HL-60/S4 treated with phorbol 12-myristate 13-acetate at 8.2 ng/mL for 4 days and 3 days (cell line): ENCODE results near the gene FKBP10.
"Not testable (repeated sequence)": the region's sequence is repeated elsewhere in the genome, so short reads cannot be mapped to it uniquely, and the experiment has no call there.

Experiments
- in situ Hi-C: fragments of 300-500 bp; cut with MboI; formaldehyde crosslinking; loops from 2 replicates; pipeline ENCODE4 v1.15.0; 2022; ENCODE audit warnings: low sequenced_read_pairs

Gene FKBP10

DNA sequence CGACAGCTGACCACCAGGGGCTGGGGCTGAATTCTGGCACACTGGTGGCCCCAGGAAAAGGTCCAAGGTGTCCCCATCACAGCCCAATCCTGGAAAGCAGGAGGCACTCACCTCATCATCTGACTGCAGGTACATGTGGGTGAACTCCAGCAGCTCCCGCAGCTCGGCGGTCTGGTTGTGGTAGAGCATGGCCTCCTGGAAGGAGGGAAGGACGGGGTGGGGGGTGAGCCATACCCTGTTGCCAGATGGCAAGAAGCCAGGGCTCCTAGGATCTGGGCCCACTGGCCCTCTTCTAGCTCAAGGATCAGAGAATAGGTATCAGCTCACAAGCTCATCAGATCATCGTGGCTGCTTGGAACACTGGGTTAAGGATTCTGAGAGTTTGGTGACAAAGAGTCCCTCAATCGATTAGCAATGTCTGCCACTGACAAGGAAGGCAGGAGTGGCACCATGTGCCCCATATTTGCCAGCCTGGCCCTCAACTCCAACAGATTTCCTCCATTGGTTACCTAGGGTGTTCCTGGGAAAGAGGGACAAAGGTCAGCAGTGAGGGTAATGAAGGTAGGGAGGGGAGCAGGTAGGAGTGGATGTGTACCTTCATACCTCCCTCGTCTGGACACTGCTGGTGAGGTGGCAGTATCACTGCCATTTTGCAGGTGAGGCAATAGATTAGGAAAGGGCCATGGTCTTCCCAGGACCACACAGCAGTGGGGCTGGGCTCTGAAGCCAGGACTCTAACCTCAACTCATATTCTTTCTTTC lies 5.9 kb upstream of the FKBP10 start:
- in situ Hi-C loops = no loop called here

DNA sequence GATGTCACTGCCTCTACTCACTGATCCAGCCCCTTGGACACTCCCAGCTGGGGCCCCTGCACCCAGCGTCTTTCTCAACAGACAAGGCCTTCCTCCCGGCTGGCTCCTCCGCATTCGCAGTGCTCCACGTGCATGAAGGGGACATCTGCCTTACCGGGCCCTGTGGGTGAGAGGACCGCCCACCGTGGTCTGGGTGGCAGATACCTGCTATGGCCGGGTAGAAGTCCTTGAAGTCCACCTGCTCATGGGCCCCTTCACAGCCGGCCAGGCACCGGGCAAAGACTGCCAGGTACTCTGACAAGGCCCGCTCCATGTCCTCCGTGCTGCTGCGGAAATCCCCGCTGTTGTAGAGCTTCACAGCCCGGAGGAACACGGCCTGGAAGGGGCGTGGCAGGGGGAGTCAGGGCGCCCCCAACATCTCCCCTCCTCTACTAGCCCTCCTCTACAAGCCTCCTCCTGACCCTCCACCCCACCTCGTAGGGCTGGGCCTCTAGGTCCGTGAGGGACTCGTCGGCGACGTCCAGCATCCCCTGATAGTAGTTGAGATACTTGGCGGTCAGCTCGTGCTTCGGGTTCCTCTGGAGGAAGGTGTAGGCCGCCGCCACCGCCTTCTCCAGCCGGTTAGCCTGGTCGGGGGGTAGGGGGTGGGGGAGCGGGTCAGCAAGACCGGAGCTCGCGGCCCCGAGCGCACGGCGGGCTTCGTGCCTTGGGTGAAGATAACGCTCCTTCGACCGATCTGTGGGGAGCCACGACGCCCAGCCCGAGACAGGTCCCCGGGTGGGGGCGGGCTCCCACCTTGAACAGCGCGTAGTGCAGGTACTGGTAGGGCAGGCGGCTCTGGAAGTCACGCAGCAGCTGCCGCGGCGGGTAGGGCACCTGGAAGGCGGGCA lies 1.9 kb upstream of the FKBP10 start:
- in situ Hi-C loops = no loop called here

DNA sequence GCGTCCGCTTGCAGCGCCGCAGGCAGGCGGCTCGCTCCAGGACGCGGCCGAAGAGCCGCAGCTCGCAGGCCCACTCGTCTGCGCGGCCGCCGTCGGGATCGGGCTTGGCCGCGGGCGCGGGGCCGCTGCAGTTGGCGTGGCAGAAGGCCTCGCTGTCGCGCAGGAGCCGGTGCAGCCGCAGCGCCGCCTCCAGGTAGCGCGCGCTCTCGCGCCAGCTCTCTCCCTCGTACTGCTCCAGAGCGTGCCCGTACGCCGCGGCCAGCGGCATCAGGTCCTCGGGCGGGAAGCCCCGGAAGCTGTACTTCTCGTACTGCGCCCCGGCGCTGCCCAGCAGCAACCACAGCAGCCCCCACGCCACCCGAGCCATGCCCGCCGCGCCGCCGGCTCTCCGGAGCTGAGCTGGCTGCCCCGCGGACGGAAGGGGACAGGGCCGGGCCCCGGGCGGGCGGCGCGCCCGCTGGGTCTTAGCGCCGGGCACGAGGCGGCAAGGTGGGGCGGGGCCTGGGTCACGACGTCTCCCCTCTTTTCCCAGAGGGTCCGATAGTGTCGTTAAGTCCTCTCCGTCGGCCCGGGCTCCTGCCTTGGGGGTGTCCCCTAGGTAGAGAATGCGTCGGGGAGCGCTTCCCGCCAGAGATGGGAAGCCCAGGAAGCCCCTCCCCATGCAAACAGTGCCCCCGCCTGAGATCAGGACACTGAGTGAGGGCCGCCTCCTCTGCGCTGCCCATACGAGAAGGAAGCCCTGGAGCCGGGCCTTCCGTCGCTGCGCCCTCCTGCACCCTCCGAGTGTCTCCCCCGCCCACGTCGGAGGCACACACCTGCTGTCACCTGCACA lies 1.0 kb upstream of the FKBP10 start, which contains the start of gene P3H4:
P3H4 (minus strand) TSS at position 401 of the 832 bp plus-strand sequence; CDS start at position 367, 34 bp downstream.
- in situ Hi-C loops = no loop called here

DNA sequence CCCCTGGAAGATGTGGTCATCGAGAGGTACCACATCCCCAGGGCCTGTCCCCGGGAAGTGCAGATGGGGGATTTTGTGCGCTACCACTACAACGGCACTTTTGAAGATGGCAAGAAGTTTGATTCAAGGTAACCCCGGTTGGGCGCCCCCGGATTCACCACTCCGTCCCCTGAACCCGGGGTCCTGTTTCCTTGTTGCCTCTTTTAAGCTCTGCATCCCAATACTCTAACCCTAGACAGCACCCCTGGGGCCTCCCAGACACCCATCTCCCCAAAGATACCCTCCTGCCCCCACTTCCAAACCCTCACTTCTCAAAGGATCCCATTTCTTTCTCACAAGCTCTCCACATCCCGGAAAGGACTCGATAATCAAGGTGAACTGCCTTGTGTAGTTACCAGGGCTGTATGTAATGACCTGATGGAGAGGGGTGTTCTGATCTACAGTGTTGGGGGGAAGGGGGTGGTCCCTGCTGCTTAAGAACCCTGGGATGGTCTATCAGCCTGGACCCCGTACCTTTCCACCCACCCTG lies 412 bp downstream of the FKBP10 start:
- in situ Hi-C loops = no loop called here

DNA sequence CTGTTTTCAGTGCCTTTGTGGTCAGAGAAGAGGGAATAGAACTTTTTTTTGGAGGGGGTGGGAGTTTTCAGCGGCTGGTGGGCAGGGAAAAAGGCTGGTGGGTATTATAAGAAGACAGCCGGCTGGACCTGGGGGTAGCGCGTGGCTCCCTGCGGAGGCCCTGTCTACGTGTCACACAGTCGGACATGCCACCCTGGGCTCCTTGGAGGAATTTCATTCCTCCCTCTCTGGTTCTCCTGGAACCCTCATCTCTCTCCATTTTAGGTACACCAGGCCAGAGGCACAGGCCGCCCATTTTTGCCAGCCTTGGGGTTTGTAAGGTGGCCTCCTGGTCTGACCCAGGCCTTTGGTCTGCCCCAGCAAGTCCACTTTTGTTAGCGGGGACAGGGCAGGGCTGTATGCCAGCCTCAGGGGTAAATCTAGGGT lies 908 bp downstream of the FKBP10 start:
- in situ Hi-C loops = no loop called here

GRCh38 chr17:41814195-41814594 lies 1.4 kb downstream of the FKBP10 start:
- in situ Hi-C loops = no loop called here

- in situ Hi-C loops = no loop called here
Observed at GRCh38 chr17:41816637-41817320, 4.0 kb downstream of the FKBP10 start.

DNA sequence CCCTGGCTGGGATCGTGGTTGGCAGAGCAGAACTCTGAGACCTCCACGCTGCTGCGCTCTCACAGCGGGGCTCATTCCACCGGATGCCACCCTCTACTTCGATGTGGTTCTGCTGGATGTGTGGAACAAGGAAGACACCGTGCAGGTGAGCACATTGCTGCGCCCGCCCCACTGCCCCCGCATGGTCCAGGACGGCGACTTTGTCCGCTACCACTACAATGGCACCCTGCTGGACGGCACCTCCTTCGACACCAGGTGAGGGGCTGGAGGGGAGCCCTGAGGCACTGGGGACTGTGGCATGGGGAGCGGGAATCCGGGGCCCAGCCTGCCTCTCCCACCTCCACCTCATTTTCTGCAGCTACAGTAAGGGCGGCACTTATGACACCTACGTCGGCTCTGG lies 5.2 kb downstream of the FKBP10 start:
- in situ Hi-C loops = no loop called here

GRCh38 chr17:41821776-41822175 lies 9.0 kb downstream of the FKBP10 start:
- in situ Hi-C loops = no loop called here

DNA sequence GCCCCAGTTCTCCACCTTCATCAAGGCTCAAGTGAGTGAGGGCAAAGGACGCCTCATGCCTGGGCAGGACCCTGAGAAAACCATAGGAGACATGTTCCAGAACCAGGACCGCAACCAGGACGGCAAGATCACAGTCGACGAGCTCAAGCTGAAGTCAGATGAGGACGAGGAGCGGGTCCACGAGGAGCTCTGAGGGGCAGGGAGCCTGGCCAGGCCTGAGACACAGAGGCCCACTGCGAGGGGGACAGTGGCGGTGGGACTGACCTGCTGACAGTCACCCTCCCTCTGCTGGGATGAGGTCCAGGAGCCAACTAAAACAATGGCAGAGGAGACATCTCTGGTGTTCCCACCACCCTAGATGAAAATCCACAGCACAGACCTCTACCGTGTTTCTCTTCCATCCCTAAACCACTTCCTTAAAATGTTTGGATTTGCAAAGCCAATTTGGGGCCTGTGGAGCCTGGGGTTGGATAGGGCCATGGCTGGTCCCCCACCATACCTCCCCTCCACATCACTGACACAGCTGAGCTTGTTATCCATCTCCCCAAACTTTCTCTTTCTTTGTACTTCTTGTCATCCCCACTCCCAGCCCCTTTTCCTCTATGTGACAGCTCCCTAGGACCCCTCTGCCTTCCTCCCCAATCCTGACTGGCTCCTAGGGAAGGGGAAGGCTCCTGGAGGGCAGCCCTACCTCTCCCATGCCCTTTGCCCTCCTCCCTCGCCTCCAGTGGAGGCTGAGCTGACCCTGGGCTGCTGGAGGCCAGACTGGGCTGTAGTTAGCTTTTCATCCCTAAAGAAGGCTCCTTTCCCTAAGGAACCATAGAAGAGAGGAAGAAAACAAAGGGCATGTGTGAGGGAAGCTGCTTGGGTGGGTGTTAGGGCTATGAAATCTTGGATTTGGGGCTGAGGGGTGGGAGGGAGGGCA lies 9.7 kb downstream of the FKBP10 start:
- in situ Hi-C loops = no loop called here

DNA sequence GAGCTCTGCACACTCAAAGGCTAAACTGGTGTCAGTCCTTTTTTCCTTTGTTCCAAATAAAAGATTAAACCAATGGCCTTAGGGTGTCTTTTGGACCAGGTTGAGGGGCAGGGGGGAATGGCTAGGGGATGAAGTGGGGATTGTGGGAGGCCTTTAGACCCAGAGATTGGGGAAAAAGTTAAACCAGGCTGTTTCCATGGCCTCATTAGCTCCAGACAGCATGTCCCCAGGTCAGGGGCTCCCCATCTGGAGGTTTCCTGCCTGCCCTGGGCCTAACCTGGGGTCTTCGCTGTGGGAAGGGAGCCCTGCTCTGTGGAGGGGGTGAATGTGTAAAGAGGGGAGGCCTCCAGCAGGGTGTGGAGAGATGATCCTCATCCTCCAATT lies 10.3 kb downstream of the FKBP10 start:
- in situ Hi-C loops = no loop called here

GRCh38 chr17:41823580-41823979 lies 10.8 kb downstream of the FKBP10 start:
- in situ Hi-C loops = no loop called here

DNA sequence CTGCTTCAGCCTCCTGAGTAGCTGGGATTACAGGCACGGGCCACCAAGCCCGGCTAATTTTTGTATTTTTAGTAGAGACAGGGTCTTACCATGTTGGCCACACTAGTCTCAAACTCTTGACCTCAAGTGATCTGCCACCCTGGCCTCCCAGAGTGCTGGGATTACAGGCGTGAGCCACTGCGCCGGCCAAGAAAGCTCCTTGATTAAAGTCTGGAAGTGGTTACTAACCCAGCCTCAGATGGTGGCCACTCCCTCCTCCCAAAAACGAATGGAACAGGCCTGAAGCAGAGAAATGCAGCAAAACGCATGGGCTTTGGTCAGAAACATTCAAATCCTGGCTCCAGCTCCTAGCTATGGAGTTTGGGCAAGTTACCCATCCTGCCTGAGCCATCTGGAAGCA lies 11.3 kb downstream of the FKBP10 start:
- in situ Hi-C loops = no loop called here

DNA sequence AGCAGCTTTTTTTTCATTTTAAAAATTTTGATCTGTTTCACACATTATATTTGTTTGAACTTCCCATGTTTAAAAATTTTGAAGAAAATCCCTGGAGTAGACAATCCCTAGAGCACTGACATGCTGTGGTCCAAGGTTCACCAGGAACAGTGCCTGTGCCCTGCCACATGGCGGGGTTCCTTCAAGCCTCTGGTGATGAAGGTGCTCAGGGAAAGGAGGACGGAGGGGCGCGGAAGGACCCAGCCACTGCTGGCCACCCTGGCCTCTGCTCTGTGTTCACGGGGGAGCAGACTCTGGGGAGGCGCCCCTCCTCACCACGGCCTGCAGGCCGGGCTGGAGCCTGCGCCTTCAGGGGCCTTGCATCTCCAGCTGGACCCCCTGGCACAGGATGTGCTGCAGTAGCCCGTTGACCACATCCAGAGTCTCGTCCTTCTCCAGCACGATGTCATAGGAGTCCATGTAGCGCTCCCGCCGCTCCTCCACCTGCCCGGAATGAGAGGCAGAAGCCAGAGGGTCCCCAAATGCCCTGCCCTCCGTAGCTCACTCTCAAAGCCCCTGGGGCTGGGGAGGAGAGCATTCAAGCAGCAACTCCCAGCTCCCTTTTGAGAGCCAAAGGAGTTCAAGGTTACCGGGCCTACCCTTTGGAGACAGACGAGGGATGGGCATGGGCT lies 12.5 kb downstream of the FKBP10 start:
- in situ Hi-C loops = no loop called here

- in situ Hi-C loops = not testable (repeated sequence)
Observed at GRCh38 chr17:41829961-41830360, 17.2 kb downstream of the FKBP10 start.

- in situ Hi-C loops = no loop called here
Observed at GRCh38 chr17:41835214-41835799, 22.5 kb downstream of the FKBP10 start.

- in situ Hi-C loops = no loop called here
Observed at GRCh38 chr17:41835800-41836549, 23.2 kb downstream of the FKBP10 start, which contains the start of gene NT5C3B. TSS of gene NT5C3B (minus strand) at chr17:41836232. CDS start at chr17:41836193, 39 bp downstream.
